ENCODE measurements around the gene IKZF5.

IKZF5 gene, protein sequence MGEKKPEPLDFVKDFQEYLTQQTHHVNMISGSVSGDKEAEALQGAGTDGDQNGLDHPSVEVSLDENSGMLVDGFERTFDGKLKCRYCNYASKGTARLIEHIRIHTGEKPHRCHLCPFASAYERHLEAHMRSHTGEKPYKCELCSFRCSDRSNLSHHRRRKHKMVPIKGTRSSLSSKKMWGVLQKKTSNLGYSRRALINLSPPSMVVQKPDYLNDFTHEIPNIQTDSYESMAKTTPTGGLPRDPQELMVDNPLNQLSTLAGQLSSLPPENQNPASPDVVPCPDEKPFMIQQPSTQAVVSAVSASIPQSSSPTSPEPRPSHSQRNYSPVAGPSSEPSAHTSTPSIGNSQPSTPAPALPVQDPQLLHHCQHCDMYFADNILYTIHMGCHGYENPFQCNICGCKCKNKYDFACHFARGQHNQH

DNA sequence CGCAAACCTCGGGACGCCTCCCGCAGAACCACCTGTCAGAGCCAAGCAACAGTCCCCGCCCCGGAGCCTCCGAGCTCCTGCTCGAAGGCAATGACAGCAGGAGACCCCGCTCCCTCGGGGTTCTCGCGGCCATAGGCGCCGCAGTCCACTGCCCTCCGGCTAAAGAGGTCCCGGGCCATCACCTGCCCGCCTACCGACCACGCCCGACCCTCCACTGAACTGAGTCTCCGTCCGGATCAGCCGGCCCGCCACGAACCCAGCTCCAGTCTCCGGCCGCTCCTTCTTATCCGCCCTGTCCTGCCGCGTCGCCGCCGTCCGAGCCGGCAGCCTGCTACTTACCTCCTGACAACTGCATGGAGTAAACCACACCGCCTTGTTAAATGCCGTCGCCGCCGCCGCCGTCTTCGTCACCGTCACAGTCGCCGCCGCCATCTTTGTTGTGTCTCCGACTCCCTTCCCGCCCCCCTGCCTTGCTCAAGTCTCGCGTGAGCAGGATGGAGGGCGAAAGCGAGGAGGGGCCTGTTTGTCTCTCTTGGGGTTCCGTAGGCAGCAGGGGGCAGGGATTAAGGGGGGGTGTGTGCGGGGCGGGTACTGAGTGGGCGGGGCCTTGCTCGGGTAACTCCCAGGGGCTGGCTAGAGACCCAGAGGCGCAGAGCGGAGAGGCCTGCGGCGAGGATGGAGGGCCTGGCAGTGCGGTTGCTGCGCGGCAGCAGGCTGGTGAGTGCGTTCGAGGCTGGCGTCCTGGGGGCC, at the start of gene IKZF5, which contains the start of gene ACADSB:
TSS of gene IKZF5 (minus strand) at position 441 of the 750 bp plus-strand sequence. CDS start 10,170 bp downstream, outside the sequence.
TSS of gene ACADSB (plus strand) at position 652 of the 750 bp plus-strand sequence. CDS start at position 676, 24 bp downstream.
- DNase-seq, result peak; percentile 97

DNA sequence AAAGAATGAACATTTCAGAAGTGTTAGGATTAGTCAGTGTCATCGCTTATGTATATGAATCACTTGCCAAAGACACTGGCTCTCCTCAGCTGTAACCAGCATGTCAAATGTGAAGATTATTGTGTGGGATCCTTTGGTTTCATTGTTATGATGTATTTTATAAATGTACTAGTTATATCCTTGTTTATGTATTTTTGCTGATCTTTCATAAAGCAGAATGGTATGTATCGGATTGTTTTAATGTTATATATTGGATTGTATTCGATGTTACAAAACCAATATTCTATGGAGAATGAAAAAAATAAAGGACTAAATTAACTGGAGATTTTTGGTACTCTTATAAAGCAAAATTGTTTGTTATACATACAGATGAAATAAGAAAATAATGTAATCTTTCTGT, 49.4 kb upstream of the IKZF5 start:
- DNase-seq, result no peak

DNA sequence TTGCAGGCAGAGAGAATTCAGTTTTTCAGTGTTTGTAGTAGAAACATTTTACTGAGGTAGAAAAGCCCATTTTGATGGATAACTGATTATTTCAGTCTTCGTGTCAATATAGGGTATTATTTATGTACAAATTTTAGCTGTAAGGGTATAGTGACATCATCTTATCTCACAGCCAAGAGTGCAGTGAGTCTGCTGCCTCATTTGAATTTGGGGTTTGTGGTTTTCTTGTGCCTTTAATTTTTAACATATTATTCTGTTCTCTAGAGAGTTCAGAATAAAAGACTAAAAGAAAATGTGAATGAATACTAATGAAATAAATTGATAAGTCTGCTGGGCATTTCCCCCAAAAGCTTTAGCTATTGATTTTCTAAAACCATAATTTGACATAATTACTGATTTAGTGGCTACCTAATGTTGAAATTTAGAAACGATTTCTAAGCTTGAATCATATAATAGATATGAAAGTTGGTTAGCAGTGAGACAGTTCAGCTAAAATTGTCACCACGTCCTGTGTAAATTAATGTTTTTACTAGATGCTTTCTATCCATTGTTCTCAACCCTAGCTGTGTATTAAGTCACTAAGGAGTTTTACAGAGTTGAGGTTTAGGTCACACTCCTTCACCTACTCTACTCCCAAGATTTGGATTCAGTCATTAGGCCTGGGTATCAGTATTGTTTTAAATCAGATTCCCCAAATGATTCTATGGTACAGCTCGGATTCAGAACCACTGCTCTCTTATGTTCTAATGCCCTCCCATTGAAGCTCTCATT, 37.6 kb upstream of the IKZF5 start:
- no peak for DNase-seq

DNA sequence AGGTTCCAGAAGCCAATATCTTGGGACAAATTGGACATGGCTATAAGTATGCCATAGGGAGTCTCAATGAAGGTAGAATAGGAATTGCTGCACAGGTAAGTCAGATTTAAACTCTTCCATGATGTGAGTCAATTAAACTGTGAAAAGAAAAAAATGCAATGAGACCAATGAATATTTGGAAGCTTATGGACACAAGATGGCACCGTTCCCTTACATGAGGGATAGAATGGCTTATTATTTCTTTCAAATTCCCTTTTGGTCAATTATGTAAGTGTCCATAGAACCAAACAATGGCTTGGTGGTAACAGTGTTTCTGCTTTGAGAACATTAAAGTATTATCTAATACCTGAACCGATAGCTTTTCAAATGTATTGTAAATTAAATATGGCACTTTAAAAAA, 35.8 kb upstream of the IKZF5 start:
- DNase-seq, result no peak

DNA sequence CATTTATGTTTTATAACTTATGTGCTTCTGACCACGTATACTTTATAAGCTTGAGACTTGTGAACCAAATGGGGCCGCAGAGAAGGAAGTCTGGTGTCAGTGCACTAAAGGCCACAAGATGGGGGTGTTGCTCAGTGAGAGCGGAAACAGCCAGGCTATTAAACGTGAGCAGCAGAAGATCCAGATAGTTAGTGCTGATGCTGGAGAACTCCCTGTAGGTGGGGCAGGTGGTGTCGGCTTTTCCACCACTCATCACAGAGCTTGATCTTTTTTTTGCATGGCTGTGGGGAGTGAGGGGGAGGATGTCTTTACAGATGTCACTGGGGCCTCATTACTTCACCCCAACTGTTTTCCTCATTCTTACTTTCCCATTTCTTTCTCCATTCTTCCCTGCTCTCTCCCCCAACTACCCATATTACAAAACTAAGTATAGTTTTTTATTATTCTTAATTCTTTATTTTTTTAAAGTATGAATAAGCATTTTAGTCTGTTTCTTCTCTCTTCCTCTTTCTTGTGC, 34.9 kb upstream of the IKZF5 start:
- DNase-seq, result peak; percentile 53

DNA sequence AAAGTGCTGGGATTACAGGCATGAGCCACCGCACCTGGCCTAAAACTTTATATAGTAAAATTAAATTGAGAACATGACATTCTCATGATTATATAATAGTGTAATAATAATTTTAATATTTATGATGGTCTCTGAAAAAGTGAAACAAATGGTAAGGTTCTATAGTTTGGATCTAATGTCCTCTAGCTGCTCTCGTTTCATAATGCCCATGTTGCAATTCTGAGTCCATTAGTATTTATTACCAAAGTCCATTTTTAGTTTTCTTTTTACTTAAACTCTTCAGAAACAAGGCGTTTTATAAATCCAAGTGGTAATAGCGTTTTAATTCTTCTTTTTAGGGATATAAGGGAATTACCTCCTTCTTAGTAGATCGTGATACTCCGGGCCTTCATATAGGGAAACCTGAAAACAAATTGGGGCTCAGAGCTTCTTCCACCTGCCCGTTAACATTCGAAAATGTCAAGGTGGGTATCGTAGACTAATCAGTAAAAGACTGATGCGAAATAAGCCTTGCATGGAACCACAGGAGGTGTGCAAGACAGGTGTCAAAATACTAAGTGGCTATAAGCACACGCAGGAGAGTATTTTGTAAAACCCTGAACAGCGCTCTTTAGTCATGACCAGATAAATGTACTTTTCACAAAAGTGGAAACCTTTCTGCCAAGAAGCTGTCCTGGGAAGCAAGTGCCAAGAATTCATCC, 34.3 kb upstream of the IKZF5 start:
- DNase-seq, result no peak

DNA sequence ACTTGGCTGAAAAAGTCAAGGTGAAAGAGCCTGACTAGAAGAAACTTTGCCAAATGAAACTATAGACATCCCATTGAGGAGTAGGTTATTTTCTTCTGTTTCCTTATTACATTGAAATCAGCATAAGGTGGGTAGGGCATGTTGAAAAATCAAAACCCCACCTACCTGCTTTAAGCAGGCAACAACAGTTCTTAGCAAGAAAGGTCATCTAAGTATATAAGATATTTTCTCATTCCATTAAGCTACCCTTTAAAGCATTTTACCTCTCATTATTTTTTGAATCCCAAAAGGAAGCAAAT, 31.0 kb upstream of the IKZF5 start:
- DNase-seq, result no peak

DNA sequence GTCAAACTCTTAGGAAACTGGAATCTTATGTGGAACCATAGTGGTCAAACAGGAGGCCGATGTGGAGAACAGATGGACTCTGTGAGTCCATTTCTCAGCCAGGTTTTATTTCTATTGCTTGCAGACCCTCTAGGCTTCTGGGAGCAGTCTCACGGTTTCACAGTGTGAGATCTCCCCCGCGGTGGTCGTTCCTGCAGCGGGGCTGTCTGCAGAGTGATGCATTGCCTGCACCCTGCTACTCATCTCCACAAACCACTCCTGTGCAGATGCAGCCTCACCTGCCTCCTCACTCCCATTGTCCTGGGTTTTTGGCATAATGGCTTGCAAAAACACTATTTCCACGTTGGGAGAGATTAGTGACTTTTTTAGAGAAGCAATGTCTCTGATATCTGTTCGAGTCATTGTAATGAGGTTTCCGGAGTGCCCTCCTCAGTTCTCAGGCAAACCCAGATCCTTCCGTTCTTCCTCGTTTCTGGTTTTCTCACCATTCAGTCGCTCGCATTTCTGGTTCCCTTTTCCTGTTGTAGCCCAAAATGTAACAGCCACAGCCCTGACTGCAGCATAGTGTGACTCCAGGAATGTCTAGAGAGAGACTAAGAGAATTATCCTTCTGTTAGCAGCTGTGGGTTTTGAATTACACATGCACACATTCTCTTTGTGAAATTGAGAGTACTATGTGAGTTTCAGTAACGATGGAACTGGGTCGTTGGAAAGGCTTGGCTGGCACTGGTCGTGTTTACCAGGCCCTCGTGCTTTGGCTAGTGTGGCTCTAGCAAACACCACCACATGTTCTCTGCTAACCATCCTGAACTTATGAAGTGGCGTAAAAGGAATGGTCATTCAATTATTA, 30.4 kb upstream of the IKZF5 start:
- DNase-seq, result no peak

DNA sequence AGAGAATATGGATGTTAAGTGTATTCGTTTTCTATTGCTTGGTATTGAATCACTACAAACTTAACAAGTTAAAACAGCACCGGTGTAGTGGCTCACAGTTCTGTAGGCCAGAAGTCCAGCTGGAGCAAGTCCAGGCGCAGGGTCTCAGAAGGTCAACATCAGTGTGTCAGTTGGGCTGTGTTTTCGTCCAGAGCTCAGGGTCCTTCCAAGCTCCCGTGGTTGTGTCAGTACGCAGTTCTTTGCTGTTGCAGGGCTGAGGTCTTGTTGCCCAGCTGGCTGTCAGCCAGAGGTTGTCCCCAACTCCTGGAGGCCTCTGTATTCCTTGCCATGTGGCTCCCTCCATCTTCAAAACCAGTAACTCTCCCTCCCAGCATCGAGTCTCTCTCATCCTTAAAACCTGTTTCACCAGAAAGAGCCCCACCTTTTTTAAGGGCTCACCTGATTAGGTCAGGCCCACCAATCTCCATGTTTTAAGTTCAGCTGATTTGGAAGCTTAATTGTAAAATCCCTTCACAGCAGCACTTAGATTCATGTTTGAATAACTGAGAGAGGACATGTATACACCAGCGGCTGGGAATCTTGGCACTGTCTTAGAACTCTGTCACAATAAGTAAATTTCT, 27.0 kb upstream of the IKZF5 start:
- DNase-seq, result no peak

DNA sequence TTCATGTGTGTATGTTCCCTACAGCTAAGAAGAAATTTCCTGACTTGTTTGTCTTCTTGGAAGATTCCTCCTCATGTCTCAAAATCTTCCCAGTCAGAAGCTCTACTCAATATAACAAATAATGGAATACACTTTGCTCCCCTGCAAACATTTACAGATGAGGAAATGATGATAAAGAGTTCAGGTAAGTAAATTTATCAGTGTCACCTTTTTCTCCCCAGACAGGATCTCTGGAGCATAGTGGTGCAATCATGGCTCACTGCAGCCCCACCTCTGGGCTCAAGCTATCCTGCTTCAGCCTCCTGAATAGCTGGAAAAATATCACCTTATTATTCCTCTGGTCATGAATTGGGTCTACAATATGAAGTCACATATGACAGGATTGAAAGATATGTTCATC, 25.7 kb upstream of the IKZF5 start:
- DNase-seq, result no peak

DNA sequence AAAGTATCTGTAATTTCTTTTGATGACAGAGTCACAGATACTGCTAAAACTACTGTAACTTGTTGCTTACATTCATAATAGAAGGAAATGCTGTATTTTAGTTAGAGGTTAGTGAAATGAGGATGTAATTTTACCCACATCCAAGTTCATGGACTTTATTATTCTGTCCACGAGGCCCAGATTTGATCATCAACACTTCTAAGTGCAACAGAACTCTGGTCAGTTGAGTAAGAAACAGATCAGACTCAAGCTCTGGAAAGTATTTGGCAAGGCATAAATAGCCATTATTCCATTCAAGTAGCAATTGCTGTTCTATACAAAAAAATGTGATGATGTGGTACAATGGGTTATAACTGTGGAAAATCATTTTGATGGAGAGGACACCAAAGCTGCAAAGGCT, 22.5 kb upstream of the IKZF5 start:
- no peak for DNase-seq

DNA sequence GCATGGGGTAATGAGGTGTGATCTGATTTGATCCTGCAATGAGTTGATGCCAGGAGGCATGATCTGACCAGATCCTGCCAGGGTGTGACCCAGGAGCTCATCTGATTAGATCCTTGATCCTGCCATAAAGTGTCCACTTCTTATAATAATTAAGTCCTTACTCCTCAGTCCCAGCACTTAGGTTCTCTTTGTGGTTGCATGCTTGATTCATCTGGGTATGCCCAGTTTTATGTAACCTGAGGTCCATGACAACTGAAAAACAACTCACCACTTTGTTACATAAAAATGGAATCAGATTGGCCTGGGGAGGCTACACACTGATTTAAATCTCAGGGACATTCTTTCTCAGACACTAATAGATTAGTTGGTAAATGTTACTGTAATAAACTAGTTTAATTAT, 19.3 kb upstream of the IKZF5 start:
- DNase-seq, result no peak

DNA sequence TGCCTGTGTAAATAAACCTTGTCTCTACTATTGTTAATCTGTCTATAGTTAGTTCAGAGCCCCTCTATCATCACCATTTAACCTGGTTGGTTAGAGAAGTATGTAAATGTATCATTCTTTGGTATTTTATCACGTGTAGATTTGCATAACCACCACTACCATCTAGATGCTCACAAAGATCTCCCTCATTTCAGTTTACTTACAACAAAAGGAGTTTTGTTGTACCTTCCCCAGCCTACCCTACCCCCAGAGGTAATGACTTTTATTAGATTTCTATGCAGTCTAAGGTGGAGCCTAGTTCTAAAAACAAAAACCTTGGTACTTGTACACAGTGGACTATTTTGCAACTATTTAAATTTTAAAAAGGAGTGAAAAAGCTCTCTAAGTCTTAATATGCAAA, 17.7 kb upstream of the IKZF5 start:
- DNase-seq, result no peak

DNA sequence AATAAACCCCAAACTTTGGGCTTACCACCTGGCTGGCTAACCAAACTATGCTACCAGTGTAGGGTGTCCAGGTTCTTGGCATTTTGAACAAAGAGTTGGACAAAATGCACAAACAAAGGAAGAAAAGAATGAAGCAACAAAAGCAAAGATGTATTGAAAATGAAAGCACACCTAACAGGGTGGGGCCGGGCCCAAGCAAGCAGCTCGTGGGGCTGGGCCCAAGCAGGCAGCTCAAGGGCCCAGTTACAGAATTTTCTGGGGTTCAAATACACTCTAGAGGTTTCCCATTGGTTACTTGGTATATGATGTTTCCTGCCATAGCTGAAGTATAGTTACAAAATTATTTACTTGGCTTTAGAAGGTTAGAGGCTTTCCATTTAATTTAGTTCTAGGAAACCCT, 15.9 kb upstream of the IKZF5 start:
- no peak for DNase-seq

DNA sequence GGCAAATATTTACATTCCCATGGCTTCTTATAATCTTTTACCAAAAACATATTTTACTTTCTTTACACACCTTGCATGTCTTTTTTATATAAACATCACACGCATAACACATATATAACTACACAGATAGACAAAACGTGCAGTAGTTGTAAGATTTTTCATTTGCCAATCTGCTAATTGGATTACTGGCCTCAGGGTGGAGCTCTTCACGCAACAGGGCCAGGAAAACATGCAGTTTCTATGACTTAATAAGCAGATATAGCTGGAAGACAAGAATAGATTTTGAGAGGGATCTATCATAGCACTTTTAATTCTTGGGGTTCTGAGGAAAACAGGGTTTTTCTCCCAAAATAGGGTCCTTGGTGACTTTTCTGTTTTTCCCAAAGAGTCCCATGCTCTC, 12.9 kb upstream of the IKZF5 start:
- no peak for DNase-seq

DNA sequence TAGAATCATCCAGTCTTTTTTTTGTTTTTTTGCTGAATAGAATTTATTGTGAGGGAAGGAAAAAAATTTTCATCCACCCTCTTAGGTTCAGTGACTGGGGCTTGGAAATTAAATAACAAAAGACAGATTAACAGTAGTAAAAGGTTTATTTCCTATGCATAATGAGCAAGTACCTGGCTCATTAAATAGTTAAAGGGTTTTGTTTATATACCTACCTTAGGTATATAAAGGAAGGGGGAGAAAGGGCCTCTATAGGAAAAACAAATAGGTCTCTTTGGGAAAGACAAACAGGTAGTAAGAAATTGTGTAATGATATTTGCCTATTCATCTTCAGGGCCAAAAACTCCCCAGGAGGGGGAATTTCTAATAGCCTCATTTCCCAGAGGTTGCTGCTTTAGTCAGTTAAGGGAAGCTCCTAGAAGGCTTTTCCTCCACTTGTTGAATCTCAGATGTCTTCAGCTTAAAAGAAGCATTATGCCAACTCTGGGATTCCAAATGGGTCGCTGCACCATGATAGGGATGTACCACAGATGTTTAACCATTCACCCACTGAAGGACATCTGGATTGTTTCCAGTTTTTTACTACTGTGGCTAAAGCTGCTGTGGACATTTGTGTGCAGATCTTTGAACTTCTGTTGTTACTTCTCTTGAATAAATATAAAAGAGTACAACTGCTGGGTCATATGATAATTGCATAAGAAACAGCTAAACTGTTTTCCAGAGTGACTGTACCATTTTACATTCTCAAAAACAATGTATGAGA, 11.5 kb upstream of the IKZF5 start:
- no peak for DNase-seq

DNA sequence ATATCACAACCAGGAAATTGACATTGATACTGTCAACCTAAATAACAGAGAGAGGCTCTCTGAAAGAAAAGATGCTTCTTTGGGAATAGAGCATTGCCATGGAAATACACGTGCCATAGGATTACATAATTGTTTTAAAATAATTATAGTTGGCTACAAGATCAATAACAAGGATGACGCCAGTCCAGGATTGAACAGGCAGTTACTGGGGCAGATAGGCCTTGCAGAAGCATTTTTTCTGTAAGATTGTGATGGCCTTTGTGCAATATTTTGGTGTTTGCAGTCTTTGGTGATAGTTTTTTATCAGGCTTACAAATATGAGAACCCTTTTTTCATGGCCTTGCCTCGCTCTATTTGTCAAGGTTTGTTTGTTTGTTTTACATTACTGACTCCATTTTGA, 10.7 kb upstream of the IKZF5 start:
- no peak for DNase-seq

DNA sequence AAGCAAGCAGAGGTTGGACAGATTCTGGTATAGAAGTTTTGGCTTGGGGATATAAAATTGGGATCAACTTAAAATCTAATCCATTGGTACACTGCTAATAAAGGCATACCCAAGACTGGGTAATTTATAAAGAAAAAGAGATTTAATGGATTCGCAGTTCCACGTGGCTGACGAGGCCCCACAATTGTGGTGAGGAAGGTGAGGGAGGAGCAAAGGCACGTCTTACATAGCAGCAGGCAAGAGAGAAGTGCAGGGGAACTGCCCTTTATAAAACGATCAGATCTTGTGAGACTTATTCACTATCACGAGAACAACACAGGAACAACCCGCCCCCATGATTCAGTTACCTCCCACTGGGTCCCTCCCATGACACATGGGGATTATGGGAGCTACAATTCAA, 9.9 kb upstream of the IKZF5 start:
- no peak for DNase-seq

DNA sequence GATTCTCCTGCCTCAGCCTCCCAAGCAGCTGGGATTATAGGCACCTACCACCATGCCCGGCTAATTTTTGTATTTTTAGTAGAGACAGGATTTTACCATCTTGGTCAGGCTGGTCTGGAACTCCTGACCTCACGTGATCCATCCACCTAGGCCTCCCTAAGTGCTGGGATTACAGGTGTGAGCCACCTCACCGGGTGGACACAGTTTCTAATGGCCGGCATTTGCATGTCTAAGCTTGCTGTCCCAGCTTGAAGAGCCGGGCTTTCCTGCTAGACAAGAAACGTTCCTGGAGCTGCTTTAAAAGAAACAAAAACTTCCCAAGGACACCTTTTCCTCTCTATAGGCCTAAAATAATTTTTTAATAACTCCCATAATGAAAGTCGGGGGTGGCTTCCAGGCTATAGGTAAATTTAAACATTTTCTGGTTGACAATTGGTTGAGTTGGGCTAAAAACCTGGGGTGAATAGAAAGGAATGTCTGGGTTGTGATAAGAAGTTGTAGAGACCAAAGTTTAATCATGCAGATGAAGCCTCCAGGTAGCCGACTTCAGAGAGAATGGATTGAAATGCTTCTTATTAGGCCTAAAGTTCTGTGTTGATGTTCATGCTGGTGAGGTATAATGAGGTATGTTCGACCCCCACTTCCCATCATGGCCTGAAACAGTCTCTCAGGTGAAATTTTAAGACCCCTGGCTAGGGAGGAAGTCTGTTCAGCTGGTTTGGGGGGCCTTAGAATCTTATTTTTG, 9.0 kb upstream of the IKZF5 start:
- DNase-seq, result no peak

DNA sequence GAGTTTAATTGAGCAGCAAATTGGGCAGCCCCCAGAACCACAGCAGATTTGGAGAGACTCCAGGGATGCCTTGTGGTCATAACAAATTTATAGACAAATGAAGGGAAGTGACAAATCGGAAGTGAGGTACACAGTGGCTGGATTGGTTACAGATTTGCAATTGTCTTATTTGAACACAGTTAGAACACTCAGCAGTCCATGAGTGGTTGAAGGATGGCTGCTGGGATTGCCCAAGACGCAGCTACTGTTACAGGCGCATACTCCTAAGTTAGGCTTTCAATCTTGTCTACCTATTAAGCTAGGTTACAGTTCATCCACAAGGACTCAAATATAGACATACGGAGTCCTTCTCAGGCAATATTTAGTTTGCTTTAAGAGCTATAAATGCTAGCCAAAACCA, 7.6 kb upstream of the IKZF5 start:
- no peak for DNase-seq

All from right forelimb (tissue), 1 donor.